ENCODE results near the gene CADPS. TPM values are rescaled to one million over a fixed set of nuclear protein-coding genes. Genes with fewer than 3 reads are reported as not detected.
"Not testable (repeated sequence)": the region's sequence is repeated elsewhere in the genome, so short reads cannot be mapped to it uniquely, and the experiment has no call there.

The CADPS gene
- total and polyA plus RNA-seq, 5 donors: 29.4 to 64.2 (median 39.3) TPM

- DNase-seq (no peak), ATAC-seq (no peak)
- H3K9me3 ChIP-seq (ENCODE audit: control insufficient read depth, low read length): no peaks in the 10 kb centered on the region
- H3K4me1 ChIP-seq (ENCODE audit: control insufficient read depth, insufficient read depth, low read length): no peaks in the 10 kb centered on the region
- no peaks in the 10 kb centered on the region for H3K27me3 ChIP-seq (ENCODE audit: control insufficient read depth, insufficient read depth)
- H3K4me3 ChIP-seq (ENCODE audit: low read length): no peak overlapping the region
- WGBS: 51% methylated on average over 3 of the region's 3 CpGs
- no peak overlapping the region for H3K27ac ChIP-seq (ENCODE audit: low read length)
- intact Hi-C loops (cut with DNase I): no loop called here
Measured at GRCh38 chr3:62592408-62592807, 282.8 kb downstream of the CADPS start.

- intact Hi-C loops (cut with DNase I): no loop called here
- Histone ChIP-seq H3K4me1 (ENCODE audit: control insufficient read depth, insufficient read depth, low read length) (no peaks in the 10 kb centered on the region), H3K9me3 (ENCODE audit: control insufficient read depth, low read length) (no peaks in the 10 kb centered on the region), H3K4me3 (ENCODE audit: low read length) (no peak overlapping the region), H3K27me3 (ENCODE audit: control insufficient read depth, insufficient read depth) (no peaks in the 10 kb centered on the region), H3K27ac (ENCODE audit: low read length) (no peak overlapping the region)
- peak in 1 of 2 donors; percentile 68 for ATAC-seq
- peak in 2 of 3 donors; percentile 20 to 65 for DNase-seq
- 54% methylated on average over 4 of the region's 4 CpGs for WGBS
Measured at GRCh38 chr3:62589078-62589477, 286.1 kb downstream of the CADPS start.

- 85% methylated on average over 8 of the region's 8 CpGs for WGBS
- no peak overlapping the region for H3K4me3 ChIP-seq (ENCODE audit: low read length)
- intact Hi-C loops (cut with DNase I): no loop called here
- H3K9me3 ChIP-seq (ENCODE audit: control insufficient read depth, low read length): no peaks in the 10 kb centered on the region
- H3K4me1 ChIP-seq (ENCODE audit: control insufficient read depth, insufficient read depth, low read length): peaks cover 2% of the 10 kb centered on the region
- ATAC-seq (no peak), DNase-seq (no peak)
- no peaks in the 10 kb centered on the region for H3K27me3 ChIP-seq (ENCODE audit: control insufficient read depth, insufficient read depth)
- H3K27ac ChIP-seq (ENCODE audit: low read length): no peak overlapping the region
Measured at GRCh38 chr3:62587579-62588031, 287.6 kb downstream of the CADPS start.

GRCh38 chr3:62587169-62587568 is 288.0 kb downstream of the CADPS start:
- DNase-seq: no peak
- Histone ChIP-seq H3K27ac (ENCODE audit: low read length) (no peak overlapping the region), H3K9me3 (ENCODE audit: control insufficient read depth, low read length) (no peaks in the 10 kb centered on the region), H3K27me3 (ENCODE audit: control insufficient read depth, insufficient read depth) (no peaks in the 10 kb centered on the region), H3K4me3 (ENCODE audit: low read length) (no peak overlapping the region), H3K4me1 (ENCODE audit: control insufficient read depth, insufficient read depth, low read length) (peaks cover 2% of the 10 kb centered on the region)
- 86% methylated on average over 5 of the region's 5 CpGs for WGBS
- ATAC-seq: no peak
- intact Hi-C loops (cut with DNase I): no loop called here

- no peak for ATAC-seq
- Histone ChIP-seq H3K9me3 (ENCODE audit: control insufficient read depth, low read length) (no peaks in the 10 kb centered on the region), H3K4me3 (ENCODE audit: low read length) (no peak overlapping the region), H3K27ac (ENCODE audit: low read length) (no peak overlapping the region), H3K4me1 (ENCODE audit: control insufficient read depth, insufficient read depth, low read length) (peaks cover 2% of the 10 kb centered on the region), H3K27me3 (ENCODE audit: control insufficient read depth, insufficient read depth) (no peaks in the 10 kb centered on the region)
- intact Hi-C loops (cut with DNase I): no loop called here
- 79% methylated on average over 1 of the region's 1 CpG for WGBS
- no peak for DNase-seq
Measured at GRCh38 chr3:62586356-62586755, 288.9 kb downstream of the CADPS start.

GRCh38 chr3:62585861-62586260 is 289.4 kb downstream of the CADPS start:
- Histone ChIP-seq H3K9me3 (ENCODE audit: control insufficient read depth, low read length) (no peaks in the 10 kb centered on the region), H3K27me3 (ENCODE audit: control insufficient read depth, insufficient read depth) (no peaks in the 10 kb centered on the region), H3K4me1 (ENCODE audit: control insufficient read depth, insufficient read depth, low read length) (peaks cover 2% of the 10 kb centered on the region), H3K4me3 (ENCODE audit: low read length) (no peak overlapping the region), H3K27ac (ENCODE audit: low read length) (no peak overlapping the region)
- 69% methylated on average over 4 of the region's 4 CpGs for WGBS
- no peak for DNase-seq
- intact Hi-C loops (cut with DNase I): no loop called here
- no peak for ATAC-seq

GRCh38 chr3:62584636-62585035 is 290.6 kb downstream of the CADPS start:
- WGBS: 86% methylated on average over 4 of the region's 4 CpGs
- ATAC-seq: no peak
- Histone ChIP-seq H3K9me3 (ENCODE audit: control insufficient read depth, low read length) (no peaks in the 10 kb centered on the region), H3K27ac (ENCODE audit: low read length) (no peak overlapping the region), H3K27me3 (ENCODE audit: control insufficient read depth, insufficient read depth) (no peaks in the 10 kb centered on the region), H3K4me1 (ENCODE audit: control insufficient read depth, insufficient read depth, low read length) (peaks cover 2% of the 10 kb centered on the region), H3K4me3 (ENCODE audit: low read length) (no peak overlapping the region)
- intact Hi-C loops (cut with DNase I): no loop called here
- no peak for DNase-seq

GRCh38 chr3:62582495-62583172 is 292.6 kb downstream of the CADPS start:
- H3K4me1 ChIP-seq (ENCODE audit: control insufficient read depth, insufficient read depth, low read length): peaks cover 2% of the 10 kb centered on the region
- DNase-seq (no peak), ATAC-seq (peak in 1 of 2 donors; percentile 38)
- H3K9me3 ChIP-seq (ENCODE audit: control insufficient read depth, low read length): no peaks in the 10 kb centered on the region
- H3K27me3 ChIP-seq (ENCODE audit: control insufficient read depth, insufficient read depth): no peaks in the 10 kb centered on the region
- no peak overlapping the region for H3K27ac ChIP-seq (ENCODE audit: low read length)
- intact Hi-C loops (cut with DNase I): no loop called here
- WGBS: 44% methylated on average over 4 of the region's 4 CpGs
- no peak overlapping the region for H3K4me3 ChIP-seq (ENCODE audit: low read length)

- DNase-seq; ATAC-seq; H3K27ac ChIP-seq (ENCODE audit: low read length); H3K27me3 ChIP-seq (ENCODE audit: control insufficient read depth, insufficient read depth); H3K9me3 ChIP-seq (ENCODE audit: control insufficient read depth, low read length); H3K4me3 ChIP-seq (ENCODE audit: low read length); intact Hi-C loops (cut with DNase I); H3K4me1 ChIP-seq (ENCODE audit: control insufficient read depth, insufficient read depth, low read length): not testable (repeated sequence)
- whole genome bisulfite sequencing: 73% methylated on average over 1 of the region's 1 CpG
Measured at GRCh38 chr3:62580485-62580884, 294.7 kb downstream of the CADPS start.

GRCh38 chr3:62577153-62577552 is 298.1 kb downstream of the CADPS start:
- WGBS: 89% methylated on average over 1 of the region's 1 CpG
- no peaks in the 10 kb centered on the region for H3K4me1 ChIP-seq (ENCODE audit: control insufficient read depth, insufficient read depth, low read length)
- intact Hi-C loops (cut with DNase I): no loop called here
- H3K4me3 ChIP-seq (ENCODE audit: low read length): no peak overlapping the region
- H3K27ac ChIP-seq (ENCODE audit: low read length): no peak overlapping the region
- ATAC-seq: no peak
- no peaks in the 10 kb centered on the region for H3K9me3 ChIP-seq (ENCODE audit: control insufficient read depth, low read length)
- no peaks in the 10 kb centered on the region for H3K27me3 ChIP-seq (ENCODE audit: control insufficient read depth, insufficient read depth)
- no peak for DNase-seq

- ATAC-seq (peak in 1 of 2 donors; percentile 45), DNase-seq (no peak)
- Histone ChIP-seq H3K27ac (ENCODE audit: low read length) (no peak overlapping the region), H3K4me3 (ENCODE audit: low read length) (no peak overlapping the region), H3K9me3 (ENCODE audit: control insufficient read depth, low read length) (no peaks in the 10 kb centered on the region), H3K27me3 (ENCODE audit: control insufficient read depth, insufficient read depth) (no peaks in the 10 kb centered on the region), H3K4me1 (ENCODE audit: control insufficient read depth, insufficient read depth, low read length) (no peaks in the 10 kb centered on the region)
- WGBS: 37% methylated on average over 5 of the region's 5 CpGs
- intact Hi-C loops (cut with DNase I): no loop called here
Measured at GRCh38 chr3:62574266-62574898, 300.8 kb downstream of the CADPS start.
